Measurements from ENCODE around the gene MBNL2.

- TF ChIP-seq POLR2A (IDR thresholded peaks at IDR 0.05; ENCODE audit: low read depth, low read length), result no peak
- no peak for TF ChIP-seq POLR2AphosphoS5 (IDR thresholded peaks at IDR 0.05; ENCODE audit: low read depth, low read length)
- no peak for TF ChIP-seq TAF1 (IDR thresholded peaks at IDR 0.05; ENCODE audit: borderline replicate concordance, low read depth, low read length)
Observed at GRCh38 chr13:97334690-97335089, 112.6 kb downstream of the MBNL2 start.
